ENCODE results near the gene OSBPL10. TPM values are rescaled to one million over a fixed set of nuclear protein-coding genes. Genes with fewer than 3 reads are reported as not detected.

Gene OSBPL10
- total and polyA plus RNA-seq, 4 donors = 3.9 to 33.0 (median 13.1) TPM

- Histone ChIP-seq H3K4me1 (ENCODE audit: control insufficient read depth in 5 of 5, insufficient read depth in 5 of 5, low read length in 5 of 5) (peaks cover 0 to 15% (median 4%) of the 10 kb centered on the region in 5 donors), H3K27me3 (ENCODE audit: control insufficient read depth in 3 of 3, insufficient read depth in 3 of 3, low read length in 2 of 3) (no peaks in the 10 kb centered on the region), H3K9ac (ENCODE audit: insufficient read depth in 1 of 2, low read length in 2 of 2) (no peak overlapping the region), H3K4me3 (no peak overlapping the region), H3K27ac (ENCODE audit: low read depth in 1 of 2, low read length in 1 of 2) (no peak overlapping the region), H3K36me3 (ENCODE audit: control insufficient read depth in 4 of 4, insufficient read depth in 4 of 4, low read length in 4 of 4) (no peaks in the 10 kb centered on the region), H3K9me3 (ENCODE audit: control insufficient read depth in 4 of 4, insufficient read depth in 3 of 4, low read length in 3 of 4) (no peaks in the 10 kb centered on the region)
- WGBS, 2 donors = 92 to 94% methylated on average over 4 of the region's 4 CpGs
- TF ChIP-seq, protein P1, sequence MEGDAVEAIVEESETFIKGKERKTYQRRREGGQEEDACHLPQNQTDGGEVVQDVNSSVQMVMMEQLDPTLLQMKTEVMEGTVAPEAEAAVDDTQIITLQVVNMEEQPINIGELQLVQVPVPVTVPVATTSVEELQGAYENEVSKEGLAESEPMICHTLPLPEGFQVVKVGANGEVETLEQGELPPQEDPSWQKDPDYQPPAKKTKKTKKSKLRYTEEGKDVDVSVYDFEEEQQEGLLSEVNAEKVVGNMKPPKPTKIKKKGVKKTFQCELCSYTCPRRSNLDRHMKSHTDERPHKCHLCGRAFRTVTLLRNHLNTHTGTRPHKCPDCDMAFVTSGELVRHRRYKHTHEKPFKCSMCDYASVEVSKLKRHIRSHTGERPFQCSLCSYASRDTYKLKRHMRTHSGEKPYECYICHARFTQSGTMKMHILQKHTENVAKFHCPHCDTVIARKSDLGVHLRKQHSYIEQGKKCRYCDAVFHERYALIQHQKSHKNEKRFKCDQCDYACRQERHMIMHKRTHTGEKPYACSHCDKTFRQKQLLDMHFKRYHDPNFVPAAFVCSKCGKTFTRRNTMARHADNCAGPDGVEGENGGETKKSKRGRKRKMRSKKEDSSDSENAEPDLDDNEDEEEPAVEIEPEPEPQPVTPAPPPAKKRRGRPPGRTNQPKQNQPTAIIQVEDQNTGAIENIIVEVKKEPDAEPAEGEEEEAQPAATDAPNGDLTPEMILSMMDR (IDR thresholded peaks at IDR 0.05; ENCODE audit: control extremely low read depth, extremely low read depth) = no peak
- no peak for ATAC-seq (ENCODE audit: insufficient read depth, low FRiP score)
- no peak for DNase-seq
Observed at GRCh38 chr3:31892916-31893573, 88.0 kb downstream of the OSBPL10 start.

- 94 to 97% methylated on average over 5 of the region's 5 CpGs for WGBS, 2 donors
- H3K27ac ChIP-seq (ENCODE audit: low read depth in 1 of 2, low read length in 1 of 2) = no peak overlapping the region
- H3K4me3 ChIP-seq = no peak overlapping the region
- H3K27me3 ChIP-seq (ENCODE audit: control insufficient read depth in 3 of 3, insufficient read depth in 3 of 3, low read length in 2 of 3) = no peaks in the 10 kb centered on the region
- H3K36me3 ChIP-seq (ENCODE audit: control insufficient read depth in 4 of 4, insufficient read depth in 4 of 4, low read length in 4 of 4) = no peaks in the 10 kb centered on the region
- ATAC-seq (ENCODE audit: insufficient read depth, low FRiP score) (no peak), DNase-seq (no peak)
- H3K9ac ChIP-seq (ENCODE audit: insufficient read depth in 1 of 2, low read length in 2 of 2) = no peak overlapping the region
- no peaks in the 10 kb centered on the region for H3K9me3 ChIP-seq (ENCODE audit: control insufficient read depth in 4 of 4, insufficient read depth in 3 of 4, low read length in 3 of 4)
- H3K4me1 ChIP-seq (ENCODE audit: control insufficient read depth in 5 of 5, insufficient read depth in 5 of 5, low read length in 5 of 5) = peaks cover 0 to 15% (median 4%) of the 10 kb centered on the region in 5 donors
- TF ChIP-seq, protein P1 (IDR thresholded peaks at IDR 0.05; ENCODE audit: control extremely low read depth, extremely low read depth) = no peak
Observed at GRCh38 chr3:31892500-31892899, 88.6 kb downstream of the OSBPL10 start.

DNA sequence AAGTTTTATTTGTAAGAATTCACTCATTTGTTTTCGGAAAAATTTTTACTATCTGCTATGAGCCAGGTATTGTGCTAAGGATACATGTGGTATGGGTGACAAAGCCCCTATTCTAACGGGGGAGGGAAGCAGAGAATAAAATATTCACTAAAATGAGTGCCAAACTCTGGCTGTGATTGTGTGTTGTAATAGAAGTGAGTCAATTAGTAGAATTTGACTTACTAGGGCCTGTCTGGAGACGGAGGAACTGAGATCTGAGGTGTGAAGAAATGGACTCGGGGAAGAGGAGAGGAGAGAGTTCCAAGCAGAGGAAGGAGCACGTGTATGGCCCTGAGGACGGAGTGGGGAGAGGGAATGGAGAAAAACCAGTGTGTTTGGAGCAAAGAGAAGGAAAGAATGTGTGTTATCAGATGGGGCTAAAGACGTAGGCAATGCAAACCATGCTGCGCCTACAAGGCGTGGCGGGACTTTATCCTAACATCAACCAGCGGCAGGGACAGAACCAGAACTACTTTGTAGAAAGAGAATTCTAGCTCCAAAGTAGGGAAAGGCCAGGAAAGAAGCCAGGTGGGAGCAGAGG is 89.1 kb downstream of the OSBPL10 start:
- Histone ChIP-seq H3K4me1 (ENCODE audit: control insufficient read depth in 5 of 5, insufficient read depth in 5 of 5, low read length in 5 of 5) (peaks cover 0 to 10% (median 4%) of the 10 kb centered on the region in 5 donors), H3K27me3 (ENCODE audit: control insufficient read depth in 3 of 3, insufficient read depth in 3 of 3, low read length in 2 of 3) (no peaks in the 10 kb centered on the region), H3K36me3 (ENCODE audit: control insufficient read depth in 4 of 4, insufficient read depth in 4 of 4, low read length in 4 of 4) (no peaks in the 10 kb centered on the region), H3K4me3 (no peak overlapping the region), H3K9me3 (ENCODE audit: control insufficient read depth in 4 of 4, insufficient read depth in 3 of 4, low read length in 3 of 4) (no peaks in the 10 kb centered on the region), H3K9ac (ENCODE audit: insufficient read depth in 1 of 2, low read length in 2 of 2) (no peak overlapping the region), H3K27ac (ENCODE audit: low read depth in 1 of 2, low read length in 1 of 2) (no peak overlapping the region)
- ATAC-seq (ENCODE audit: insufficient read depth, low FRiP score) = no peak
- TF ChIP-seq, protein P1 (IDR thresholded peaks at IDR 0.05; ENCODE audit: control extremely low read depth, extremely low read depth) = no peak
- WGBS, 2 donors = 85 to 88% methylated on average over 11 of the region's 11 CpGs
- DNase-seq = peak in 2 of 3 donors; percentile 21 to 49
